GM21737 (cell line): ENCODE data around the gene DDAH1.
A peak's percentile ranks its signal among the peaks of the same experiment; 100 is the strongest.

Experiments
- ATAC-seq: cut with Tn5 transposase; IDR thresholded peaks from one replicate; pipeline ENCODE4 v1.9.1; 2021; ENCODE audit warnings: mild to moderate bottlenecking, moderate library complexity; ENCODE audit not compliant: unreplicated experiment

DDAH1 gene

DNA sequence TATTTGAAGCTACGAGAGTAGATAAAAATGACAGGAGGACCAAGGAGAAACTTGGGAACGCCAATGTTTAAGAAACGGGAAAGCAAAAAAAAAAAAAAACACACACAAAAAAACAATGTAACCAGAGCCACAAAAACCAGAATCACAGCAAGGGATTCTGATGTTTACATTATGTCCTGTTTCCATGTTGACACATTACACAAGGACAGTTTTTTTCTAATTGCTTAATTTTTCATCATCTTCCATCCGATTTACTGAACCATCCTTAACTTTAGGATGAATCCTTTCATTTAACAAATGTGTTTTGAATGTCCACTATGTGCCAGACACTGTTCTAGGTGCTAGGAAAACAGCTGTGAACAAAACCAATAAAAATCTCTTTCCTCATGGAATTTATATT is 187.2 kb downstream of the DDAH1 start:
- ATAC-seq: no peak

DNA sequence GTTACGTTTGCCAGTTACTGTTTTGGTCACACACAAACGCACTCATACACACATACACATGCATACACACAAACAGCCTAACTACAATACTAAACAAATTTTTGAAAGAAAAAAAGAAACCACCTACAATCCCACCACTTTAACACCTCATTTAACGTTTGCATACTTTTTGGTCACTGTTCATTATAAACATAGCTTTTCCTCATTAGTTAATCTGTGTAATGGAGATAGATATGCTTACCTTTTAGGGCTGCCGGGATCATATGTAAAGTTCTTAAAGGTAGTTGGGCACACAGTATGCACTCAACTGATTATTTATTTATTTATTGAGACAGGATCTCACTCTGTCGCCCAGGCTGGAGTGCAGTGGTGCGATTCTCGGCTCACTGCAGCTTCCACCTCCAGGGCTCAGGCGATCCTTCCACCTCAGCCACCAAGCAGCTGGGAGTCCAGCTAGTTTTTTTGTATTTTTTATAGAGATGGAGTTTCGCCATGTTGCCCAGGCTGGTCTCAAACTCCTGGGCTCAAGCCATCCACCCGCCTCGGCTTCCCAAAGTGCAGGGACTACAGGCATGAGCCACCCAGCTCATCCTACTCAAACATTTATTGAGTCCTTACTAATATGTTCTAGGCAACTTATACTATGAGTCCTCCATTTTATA is 187.8 kb downstream of the DDAH1 start:
- no peak for ATAC-seq

DNA sequence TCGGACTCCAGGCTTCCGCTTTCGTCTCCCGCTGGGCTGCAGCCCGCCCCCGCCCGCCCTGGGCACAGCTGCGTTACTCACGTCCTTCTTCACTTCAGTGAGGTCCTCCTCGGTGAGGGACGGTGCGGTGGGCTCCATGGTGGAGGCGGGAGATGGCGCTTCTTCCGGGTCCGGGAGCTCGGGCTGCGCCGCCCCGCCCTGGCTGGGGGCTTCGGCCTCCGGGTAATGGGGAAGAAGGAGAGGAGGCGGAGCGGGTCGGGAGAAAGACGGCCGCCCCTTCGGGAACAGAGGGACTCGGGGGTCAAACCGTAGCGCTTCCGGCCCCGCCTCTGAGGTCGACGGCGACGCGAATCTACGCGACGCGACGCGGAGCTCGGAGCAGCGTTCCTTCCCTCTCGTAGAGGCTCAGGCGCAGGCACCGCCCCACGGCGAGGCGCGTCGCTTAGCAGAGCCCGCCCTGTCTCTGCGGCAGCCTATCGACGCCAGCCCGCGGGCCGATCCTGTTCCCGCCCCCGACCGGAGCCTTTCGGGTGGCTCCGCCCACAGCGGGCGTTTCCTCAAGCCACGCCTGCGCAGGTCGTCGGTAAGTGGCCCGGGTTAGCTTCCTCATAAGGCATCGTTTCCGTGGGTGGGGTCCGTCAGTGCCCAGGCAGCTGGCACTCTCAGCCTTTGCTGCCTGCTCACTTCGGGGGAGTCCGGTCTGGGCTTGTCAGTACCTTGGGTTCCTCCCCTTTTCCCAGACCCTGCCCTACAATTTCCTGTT is 188.6 kb downstream of the DDAH1 start, which contains the start of gene BCL10:
TSS of gene BCL10 (minus strand) at position 418 of the 763 bp plus-strand sequence. CDS start at position 138, 280 bp downstream.
- ATAC-seq: peak; percentile 97

DNA sequence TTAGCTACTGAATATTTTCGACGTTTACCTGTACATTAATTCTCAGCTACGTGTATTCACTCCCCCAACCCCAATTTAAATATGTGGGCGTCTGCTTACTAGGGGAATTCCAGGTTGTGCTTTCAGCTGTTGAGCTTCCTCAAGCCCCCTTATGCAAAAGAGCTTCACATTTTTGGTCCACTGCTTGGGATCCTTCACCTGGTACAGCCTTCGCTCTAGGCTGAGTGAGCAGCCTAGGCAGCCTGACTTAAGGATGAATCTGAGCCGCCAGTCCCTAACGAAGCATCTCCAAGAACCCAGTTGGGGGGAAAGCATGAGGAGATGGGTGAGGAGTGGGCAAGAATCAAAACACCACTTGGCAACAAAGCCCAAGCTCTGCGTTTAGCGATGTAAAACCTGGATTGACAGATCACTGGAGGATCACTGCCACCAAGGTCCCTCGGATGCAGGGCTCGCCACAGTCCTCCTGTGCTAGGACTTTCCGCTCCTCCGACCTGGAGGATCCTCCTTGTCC is 189.2 kb downstream of the DDAH1 start:
- ATAC-seq: no peak

DNA sequence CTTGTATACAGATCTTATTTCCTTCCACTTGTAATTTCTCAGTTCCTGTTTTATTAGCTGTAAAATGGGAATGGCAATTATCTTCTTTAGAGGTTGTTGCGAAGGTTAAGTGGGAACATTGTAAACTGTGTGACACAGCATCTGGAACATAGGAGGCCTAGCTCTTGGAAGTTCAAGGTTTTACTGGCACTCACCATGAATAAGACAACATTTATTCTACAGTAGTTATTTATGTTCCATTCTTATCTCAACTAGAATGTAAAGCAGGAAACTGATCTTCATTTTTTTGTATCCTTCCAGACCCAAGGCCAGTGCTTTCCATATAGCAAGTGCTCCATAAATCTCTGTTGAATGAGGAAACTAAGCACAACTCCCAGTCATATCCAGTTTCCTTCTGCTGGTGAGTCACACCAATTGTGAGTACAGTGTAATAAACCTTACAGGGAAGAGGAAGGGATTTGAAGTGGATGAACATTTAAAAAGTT is 189.9 kb downstream of the DDAH1 start:
- ATAC-seq: no peak

DNA sequence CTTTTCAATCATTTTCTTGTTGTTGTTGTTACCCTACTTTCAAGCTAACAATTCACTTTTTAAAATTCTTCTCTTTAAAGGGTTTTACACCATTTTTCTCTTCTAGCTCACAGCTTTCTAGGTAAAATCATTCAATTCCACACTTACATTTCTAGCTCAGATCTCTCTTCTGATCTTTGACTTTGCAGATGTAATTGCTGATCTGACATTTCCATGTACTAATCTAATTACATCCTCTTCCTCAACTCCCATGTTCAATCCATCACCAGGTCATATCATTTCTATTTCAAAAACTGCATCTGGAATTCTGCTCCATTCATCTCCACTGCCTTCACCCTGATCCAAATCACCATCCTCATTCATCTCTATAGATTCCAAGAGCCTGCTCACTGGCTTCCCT is 191.6 kb downstream of the DDAH1 start:
- no peak for ATAC-seq

DNA sequence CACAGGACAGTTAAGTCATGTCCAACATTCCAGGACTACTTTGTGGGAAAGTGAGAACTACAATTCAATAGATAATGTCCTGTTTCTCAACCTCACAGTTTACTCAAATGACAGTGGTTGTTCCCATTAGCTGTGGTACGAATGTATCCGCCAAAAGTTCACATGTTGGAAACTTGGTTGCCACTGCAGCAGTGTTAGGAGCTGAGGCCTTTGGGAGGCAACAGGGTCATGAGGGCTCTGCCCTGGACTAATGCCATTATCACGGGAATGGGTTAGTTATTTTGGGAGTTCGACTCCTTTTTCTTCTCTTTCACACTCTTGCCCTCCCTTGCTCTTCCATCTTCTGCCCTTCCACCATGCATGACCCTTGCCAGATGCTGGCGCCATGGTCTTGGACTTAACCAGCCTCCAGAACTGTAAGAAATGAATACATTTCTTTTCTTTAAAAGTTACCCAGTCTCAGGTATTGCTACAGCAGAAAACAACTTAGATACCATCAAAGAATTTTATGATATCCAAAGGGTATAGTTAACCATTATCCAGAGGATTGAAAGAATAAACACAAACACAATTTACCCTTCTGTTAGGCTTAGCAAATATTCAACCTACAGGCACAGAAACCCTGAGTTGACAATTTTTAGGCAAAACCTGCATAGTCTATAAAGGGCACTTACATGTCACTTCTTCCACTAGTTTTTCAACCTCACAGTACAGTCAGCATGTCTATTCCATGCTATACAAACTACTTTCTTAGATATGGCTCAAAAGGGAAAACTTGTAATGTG is 196.0 kb downstream of the DDAH1 start:
- no peak for ATAC-seq
